UCSD-AML1 (cell line): Measurements from ENCODE around the gene CPM.

ENCODE experiments used
- DNase-seq: peaks from one replicate; lab custom pipeline; 2025; ENCODE audit not compliant: unreplicated experiment; lab: John Stamatoyannopoulos, UW

Gene CPM

DNA sequence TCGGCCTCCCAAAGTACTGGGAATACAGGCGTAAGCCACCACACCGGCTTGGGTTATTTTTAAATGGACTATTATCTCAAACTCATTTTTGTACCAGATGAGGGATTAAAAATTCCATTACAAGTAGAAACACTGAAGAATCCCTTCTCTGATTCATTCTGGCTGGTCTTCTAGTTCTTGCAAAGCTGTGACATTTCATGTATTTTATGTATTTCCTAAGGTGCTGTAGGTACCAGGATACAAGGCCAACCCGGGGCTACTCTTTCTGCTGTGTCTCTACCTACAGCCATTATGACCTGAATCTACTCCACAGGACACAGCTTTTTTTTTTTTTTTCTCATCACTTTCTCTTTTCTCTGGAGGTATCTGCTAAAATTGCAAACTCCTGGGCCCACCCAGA, 24.9 kb downstream of the CPM start:
- no peak for DNase-seq

DNA sequence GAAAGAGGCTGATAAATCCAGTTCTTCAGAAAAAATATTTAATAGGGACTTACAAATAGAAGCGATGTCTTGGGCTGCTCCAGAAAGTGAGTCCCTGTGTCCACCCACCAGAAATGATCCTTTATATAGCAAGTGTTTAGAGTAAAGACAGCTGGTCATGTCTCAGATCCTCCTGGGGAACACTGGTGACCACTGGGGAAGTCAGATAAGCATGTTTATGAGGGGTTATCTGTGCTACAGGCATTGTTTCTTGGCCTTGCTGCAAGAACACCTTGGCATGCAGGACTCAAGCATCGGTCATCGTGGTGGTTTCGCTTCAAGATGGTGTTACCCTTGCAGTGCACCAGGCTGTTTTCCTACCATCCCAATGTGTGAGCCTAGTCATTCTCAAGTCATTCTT, 27.2 kb downstream of the CPM start:
- no peak for DNase-seq

DNA sequence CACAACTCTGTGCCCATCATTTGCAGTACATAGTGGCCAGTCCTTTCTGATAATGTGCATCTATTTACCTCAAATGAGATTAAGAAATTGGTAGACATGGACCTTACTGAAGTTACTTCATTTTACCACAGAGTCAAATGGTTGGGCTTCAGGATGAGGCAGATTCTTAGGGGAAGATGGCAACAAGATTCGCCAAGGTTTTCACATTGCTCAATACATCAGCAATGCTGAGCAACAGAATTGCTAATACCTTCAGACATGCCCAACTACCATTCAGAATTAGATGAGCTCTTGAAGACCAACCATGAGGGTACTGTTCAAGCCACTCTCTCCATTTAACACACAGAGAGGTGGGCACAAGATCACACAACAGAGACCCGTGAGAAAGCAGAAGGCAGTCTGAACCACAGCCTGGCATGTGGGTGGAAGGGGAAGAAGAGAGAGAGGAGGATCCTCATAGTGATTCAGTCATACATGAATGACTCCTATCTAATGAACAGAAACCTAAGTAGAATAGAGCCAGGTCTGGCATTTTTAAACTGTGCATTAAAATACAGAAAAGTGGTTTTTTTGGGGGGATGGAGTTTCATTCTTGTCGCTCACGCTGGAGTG, 28.5 kb downstream of the CPM start:
- no peak for DNase-seq

DNA sequence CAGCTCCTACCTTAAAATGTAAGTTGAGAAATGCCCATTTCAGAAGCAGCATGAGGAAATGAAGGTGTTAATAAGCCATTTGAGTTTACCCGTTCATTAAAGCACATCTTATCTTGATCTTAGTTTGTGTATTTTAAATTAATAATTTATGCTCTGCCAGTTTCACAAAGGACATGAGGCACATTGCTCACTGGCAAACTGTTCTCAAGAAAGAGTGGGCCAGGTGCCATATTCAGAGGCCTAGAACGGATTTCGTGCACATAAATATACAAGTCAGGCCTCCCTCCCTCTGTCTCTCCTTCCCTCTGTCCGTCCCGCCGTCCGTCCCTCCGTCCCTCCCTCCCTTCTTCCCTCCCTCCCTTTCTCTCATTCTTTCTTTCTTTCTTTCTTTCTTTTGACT, 29.5 kb downstream of the CPM start:
- no peak for DNase-seq

DNA sequence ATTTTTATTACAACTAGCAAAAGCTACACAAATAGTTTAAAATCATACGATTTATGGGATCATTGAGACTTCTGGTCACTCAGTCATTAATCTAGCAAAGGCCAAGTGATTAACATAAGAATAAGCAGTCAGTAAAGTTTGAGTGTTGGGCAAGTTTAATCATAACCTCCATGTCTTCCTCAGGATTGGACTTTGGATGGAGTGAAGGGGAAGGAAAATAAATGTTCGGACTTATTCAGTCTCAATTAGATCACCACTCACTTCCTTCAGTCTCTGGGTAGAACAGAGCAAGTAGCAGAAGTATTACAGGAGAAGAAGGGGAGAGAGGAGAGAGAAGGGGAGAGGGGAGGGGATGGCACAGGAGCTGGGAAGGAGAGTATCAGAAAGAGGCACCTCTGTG, 31.4 kb downstream of the CPM start:
- DNase-seq: no peak

DNA sequence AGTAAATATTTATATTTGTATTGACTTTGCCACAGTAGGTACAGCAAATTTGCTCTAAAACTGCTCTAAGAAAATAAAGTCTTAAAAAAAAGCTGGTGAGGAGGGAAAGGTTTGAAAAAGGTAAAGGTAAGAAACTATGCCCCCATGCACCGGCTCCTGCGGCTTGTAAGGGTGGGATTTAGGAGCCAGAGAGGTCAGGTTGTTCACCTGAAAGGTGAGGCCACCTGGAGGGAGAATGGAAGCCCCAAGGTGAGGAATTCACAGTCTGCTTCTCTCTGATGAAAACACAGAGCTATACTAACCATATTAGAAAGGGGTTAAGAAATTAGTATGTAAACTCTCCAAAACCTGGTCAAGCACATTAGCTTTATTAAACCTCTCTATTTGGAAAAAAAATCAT, 31.8 kb downstream of the CPM start:
- DNase-seq: no peak

DNA sequence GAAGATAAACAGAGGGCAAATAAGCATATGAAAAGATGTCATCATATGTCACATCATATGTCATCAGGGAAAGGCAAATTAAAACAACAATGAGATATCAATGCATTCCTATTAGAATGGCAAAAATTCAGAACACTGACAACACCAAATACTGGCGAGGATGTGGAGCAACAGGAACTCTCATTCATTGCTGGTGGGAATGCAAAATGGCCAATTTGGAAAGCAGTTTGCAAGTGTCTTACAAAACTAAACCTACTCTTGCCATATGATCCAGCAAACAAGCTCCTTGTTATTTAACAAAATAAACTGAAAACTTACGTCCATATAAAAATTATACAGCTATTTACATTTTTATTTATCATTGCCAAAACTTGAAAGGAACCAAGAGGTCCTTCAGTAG, 32.7 kb downstream of the CPM start:
- DNase-seq: no peak

DNA sequence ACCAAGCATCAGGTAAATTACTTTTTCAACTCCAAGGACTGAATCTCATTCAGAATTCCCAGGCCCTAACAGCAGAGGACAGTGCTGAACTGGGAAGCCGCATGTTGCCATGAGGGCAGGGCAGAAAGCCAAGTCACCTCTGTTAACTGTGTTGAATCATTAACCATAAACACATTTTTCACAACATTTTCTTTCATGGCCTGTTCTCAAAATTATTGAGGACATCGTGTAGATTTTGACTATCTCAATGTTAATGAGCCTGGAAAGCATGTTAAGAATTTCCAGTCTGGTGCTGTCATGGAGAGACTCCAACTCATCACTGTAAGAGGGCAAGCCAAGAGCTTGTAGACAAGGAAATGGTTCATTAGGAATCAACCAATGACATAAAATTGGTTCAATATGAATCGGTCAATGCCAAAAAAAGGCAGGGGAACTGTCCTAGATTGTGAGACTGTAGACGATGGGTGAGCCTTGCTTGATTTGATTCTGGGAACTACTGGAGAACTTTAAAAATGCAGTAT, 33.7 kb downstream of the CPM start:
- no peak for DNase-seq

DNA sequence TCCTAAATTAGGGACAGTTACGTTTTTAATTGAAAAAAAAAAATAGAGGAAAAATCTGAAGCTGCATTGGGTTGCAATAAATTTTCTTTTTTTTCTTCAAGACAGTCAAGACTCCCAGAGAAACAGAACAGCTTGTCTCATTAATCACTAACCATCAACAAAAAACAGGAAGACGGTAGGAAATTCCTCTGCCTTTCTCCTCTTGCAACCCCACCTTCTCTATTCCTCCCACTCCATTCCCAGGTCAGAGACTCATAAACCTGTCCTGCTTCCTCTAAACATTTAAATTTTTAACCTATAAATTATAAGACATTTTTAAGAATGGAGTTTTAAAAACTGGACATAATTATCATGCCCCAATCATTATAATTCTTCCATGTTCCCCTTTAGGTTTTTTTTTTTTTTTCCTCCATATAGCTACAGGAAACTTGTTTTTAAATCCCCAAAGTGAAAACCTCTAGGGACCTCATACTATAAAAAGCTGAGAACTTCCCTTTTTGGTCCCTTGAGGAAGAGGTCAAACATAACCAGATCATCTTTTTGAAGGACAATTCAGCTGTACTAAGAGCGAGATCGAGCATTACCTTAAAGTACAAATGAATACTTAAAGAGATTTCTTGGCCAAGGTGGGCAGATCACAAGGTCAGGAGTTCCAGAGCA, 36.0 kb downstream of the CPM start:
- DNase-seq: no peak

DNA sequence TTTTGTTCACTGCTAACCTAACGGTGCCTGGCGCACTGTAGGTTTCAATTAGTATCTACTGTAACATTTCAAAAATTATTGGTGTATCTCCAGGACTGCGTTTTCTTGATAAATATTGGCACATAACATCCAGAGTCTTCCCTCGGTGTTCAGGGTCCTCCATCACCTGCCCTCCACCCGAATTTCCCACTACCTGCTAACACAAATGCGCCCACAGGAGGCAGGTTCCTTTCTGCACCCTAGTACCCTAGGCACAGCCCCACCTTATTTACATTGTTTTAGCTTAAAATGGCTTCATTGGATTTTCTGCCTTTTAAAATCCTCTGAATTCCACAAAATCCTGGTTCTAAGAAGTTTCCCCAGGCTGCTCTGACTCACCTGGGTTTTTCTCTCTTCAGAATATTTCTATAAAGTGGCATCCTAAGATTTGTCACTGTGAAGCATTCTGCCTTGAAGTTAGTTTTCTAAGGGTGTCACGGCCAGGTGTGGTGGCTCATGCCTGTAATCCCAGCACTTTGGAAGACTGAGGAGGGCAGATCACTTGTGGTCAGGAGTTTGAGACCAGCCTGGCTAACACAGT, 38.6 kb downstream of the CPM start:
- DNase-seq: no peak

DNA sequence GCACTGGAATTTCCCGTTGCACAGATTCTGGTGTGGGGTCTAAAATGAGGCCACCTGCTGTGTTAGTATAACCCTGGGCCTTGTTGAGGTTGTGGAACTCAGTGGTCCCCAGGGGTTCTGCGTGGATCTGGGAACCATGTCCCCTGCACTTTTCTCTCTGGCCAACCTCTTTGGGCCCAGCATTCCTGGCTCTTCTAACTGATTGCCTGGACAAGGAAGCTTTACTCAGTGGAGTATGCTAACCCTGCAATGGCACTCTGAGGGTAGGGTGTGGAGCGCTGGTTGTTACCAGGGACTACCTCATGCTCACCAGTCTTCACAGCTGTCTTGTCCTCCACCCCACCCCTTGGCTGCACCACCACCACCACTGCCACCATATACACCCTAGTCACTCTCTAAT, 39.2 kb downstream of the CPM start:
- DNase-seq: no peak

DNA sequence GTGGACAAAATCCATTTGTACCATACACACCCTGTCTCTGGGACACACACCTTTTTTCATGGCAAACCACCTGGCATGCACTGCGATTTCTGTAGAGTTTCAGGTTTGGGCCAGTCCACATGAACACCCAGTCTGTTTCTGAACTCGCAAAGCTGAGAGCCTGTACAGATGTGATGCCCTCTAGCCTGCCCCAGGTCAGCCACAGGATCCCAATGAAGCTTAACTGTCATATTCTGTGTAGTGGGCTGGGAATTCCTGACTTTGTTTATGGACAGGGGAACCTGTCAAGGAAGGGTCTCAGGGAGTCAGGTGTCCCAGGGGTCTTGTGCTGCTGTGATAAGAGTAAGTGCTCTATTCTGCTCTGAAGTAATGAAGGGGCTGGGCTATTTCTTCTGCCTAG, 39.8 kb downstream of the CPM start:
- no peak for DNase-seq

DNA sequence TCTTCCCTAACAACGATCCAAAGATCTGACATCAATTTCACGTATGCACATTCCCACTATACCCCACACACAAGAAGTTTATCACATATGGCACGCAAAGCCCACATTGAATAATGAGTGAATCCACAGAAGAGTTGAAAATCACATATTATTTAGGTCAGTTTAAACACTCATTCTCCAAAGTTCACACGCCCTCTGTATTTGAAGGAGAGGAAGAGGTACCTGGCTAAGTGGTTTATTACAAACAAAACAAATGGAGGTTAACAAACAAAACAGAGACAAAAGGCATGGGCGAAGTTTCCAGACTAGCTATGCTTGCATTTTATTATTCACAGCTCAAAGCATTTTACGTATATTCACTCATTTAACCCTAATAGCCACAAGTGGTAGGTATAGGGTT, 41.8 kb downstream of the CPM start:
- no peak for DNase-seq

DNA sequence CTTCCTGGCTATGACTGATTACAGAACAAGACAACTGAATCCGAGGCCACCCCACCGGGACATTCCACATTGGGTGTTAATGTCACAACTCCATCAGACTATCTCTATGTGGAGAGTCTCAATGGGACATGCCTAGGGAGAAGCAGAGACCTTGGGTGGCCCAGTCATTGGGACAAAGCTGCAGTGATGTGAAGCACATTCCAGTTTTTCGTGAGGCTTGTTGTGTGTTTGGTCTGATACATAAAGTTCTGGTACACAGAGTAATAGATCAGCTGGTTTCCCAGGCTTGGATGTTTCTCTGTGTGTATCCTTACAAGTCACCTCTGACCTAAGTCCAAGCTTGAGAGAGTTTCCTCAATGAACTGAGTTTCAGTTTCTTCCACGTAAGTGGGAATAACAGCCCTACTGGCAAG, 42.3 kb downstream of the CPM start:
- DNase-seq: no peak

DNA sequence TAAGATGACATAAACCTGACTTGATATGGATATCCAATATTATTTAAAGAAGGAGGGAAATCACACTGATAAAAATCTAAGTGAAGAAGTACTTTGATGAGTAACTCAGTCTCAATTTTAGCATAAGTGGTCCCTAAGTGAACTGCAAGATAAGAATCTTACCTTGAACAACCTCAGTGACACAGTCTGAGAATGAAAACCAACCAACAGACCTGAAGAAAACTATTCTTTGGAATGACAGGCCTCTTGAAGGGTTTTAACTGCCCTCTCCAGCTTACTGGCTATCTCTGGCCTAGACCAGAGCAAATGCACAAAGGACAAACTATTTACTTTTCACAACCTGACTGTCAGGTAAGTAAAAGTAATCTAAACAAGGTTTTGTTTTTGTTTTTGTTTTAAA, 44.7 kb downstream of the CPM start:
- DNase-seq: no peak

DNA sequence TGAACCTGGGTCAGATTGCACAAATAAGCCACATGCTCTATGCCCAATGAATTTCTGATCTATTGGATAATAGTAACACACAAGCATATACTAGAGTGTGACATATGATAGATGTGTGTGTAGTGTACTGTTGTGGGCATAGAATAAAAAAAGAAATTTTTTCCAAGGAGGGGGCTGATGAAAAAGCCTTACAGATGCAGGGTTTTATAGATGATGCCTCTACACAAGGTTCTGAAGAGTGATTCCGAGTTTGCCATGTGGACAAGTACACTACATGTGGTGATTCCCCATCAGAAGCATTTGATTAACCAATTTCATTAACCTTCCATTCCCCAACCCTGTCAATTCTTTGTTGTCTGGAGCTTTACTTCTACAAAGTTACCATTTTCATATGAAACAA, 45.3 kb downstream of the CPM start:
- DNase-seq: no peak

DNA sequence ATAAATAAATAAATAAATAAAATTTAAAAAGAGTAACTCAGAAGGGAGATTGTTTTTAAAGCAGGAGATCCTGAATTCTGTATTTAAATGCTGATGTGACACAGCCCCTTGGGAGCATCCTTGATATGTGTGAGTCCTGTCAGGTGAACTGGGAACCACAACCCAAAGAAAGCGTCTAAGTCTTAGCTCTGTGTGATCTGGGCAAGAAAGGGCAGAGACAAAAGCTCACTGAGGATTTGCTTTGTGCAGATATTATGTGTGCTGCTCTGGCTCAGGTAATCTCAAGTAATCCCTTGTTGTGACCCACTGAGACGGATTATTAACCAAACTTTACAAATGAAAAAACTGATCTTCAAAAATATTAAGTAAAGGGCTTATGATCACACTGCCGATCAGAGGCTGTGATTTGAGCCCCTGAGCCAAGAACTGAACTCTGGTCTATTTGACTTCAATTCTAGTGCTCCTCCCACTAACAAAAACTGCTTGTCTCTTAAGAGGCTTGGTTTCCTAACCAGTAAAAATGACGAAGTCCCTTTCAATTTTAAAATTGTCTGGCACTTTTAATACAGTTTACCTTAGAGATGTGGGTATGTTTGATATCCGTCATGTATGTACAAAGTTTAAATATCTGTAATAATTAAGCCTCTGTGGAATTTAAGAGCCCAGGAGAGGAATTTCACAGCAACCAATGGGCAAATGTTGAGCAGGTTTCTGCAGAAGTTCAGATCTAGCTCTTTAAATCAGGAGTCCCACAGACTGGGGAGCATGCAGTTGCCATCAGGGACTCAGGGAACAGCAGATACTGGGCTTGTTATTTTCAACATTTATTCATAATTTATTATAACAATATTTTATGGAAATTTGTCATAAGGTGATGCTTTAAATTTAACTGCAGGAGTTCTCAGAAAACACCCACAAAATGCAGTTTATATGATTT, 46.1 kb downstream of the CPM start:
- DNase-seq: no peak

DNA sequence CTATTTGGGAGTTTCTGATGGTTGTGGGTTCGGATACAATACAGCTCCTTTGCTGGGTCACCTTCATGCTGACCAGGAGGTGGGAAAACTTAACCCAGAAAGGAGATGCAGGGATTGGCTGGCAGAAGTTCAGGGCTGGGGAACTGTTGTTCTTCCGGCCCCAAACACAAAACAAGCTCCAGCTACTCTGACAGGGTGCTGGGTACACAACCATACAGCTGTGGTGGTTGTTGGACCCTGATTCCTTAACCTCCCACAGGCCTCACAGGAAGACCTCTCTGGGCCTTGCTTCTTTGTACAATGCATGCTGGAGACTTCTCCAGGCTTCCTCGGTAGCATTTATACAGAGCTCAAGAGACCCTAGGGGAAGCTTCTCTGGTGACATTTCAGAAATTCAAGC, 47.6 kb downstream of the CPM start:
- DNase-seq: no peak

DNA sequence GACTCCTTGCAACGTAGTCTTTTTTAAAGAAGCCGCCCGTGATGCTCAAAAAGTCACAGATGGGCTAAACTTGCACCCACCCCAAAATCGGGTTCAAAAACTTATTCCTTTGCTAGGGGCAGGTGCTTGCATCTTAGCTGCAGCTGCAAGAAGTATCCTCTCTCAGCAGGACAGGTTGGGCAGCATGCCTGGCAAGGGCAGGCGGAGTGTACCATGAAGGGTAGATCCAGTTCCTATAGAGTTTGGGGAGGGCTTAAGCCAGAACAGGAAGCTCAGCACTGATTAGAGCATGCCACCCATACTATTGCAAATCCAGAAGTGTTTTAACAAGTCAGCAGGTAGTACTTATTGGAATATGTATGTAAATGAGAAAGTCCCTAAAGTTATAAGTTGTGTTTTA, 48.7 kb downstream of the CPM start:
- no peak for DNase-seq

DNA sequence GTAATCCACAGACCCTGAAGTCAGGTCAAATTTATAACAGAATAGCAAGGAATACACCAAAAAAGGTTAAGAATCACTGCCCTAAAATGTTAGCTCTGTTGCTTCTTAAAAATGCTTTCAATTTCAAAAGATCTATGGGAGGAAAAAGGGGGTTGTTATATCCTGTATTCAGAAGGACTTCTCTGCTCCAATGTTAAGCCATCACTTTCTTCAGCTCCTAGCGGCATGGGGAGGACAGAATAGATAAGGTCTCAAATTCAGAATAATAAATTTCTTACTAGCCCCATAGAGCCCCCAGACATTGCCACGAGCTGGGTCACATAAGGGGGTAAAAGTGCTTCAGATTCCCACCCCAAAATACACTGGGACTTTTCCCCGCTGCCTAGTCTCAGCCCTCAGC, 49.8 kb downstream of the CPM start:
- no peak for DNase-seq

DNA sequence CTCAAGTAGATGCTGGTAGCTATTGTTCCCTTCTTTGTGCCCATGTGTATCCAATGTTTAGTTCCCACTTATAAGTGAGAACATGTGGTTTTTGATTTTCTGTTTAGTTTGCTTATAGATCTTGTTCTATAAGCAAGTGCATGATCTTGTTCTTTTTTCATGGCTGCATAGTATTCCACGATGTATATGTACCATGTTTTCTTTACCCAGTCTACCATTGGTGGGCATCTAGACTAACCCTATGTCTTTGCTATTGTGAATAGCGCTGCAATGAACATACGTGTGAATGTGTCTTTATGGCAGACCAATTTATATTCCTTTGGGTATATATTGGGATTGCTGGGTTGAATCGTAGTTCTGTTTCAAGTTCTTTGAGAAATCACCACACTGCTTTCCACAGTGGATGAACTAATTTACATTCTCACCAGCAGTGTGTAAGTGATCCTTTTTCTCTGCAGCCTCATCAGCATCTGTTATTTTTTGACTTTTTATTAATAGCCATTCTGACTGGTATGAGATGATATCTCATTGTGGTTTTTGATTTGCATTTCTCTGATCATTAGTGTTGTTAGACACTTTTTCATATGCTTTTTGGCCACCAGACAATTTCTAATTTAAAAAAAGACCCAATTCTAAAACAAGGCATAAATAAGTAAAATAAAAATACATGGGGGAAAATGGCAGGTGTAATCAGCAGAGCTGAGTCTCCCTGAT, 50.6 kb downstream of the CPM start:
- no peak for DNase-seq
